CD14-positive monocyte (primary cell): ENCODE data around the gene TMC6. TPM values are rescaled to one million over a fixed set of nuclear protein-coding genes. Genes with fewer than 3 reads are reported as not detected.
A peak's percentile ranks its signal among the peaks of the same experiment; 100 is the strongest.

ENCODE experiments used
- DNase-seq, 3 donors: peaks; one replicate each; pipeline ENCODE4 v3.0.0-alpha.2; 2011 to 2022
- H2AFZ ChIP-seq: 2 replicates; pipeline ENCODE4 v1.6.0; 2012; ENCODE audit warnings: mild to moderate bottlenecking, low read depth, low read length, inconsistent platforms; ENCODE audit not compliant: insufficient read depth, poor library complexity, severe bottlenecking
- H3K27ac ChIP-seq, 2 donors: 1 replicate in 1 of 2; 2 replicates in 1 of 2; pipeline ENCODE4 v1.5.1; 2012 to 2013; ENCODE audit warnings: low read length in 2 of 2, control low read depth in 1 of 2, inconsistent platforms in 1 of 2, low read depth in 1 of 2, mild to moderate bottlenecking in 1 of 2
- H3K27me3 ChIP-seq, 2 donors: one replicate each; pipeline versions ENCODE4 v1.6.0 to v1.6.1; 2011 to 2013; ENCODE audit warnings: low read length in 2 of 2; ENCODE audit not compliant: control insufficient read depth in 2 of 2, insufficient read depth in 2 of 2
- H3K36me3 ChIP-seq, 2 donors: replicated peaks in 1 of 2; 1 replicate in 1 of 2; 2 replicates in 1 of 2; pipeline versions ENCODE4 v1.5.1 to v1.6.1; 2012 to 2013; ENCODE audit warnings: low read length in 2 of 2, control low read depth in 1 of 2, inconsistent platforms in 1 of 2, mild to moderate bottlenecking in 1 of 2; ENCODE audit not compliant: insufficient read depth in 2 of 2, control insufficient read depth in 1 of 2
- H3K4me1 ChIP-seq, 2 donors: 1 replicate in 1 of 2; 2 replicates in 1 of 2; pipeline versions ENCODE4 v1.5.1 to v1.6.1; 2012 to 2013; ENCODE audit warnings: low read length in 2 of 2, control low read depth in 1 of 2, inconsistent platforms in 1 of 2, mild to moderate bottlenecking in 1 of 2, moderate library complexity in 1 of 2; ENCODE audit not compliant: insufficient read depth in 2 of 2, control insufficient read depth in 1 of 2
- H3K4me2 ChIP-seq: replicated peaks from 2 replicates; pipeline ENCODE3; 2012; ENCODE audit warnings: low read length, moderate library complexity, mild to moderate bottlenecking; ENCODE audit not compliant: poor library complexity, severe bottlenecking; ENCODE audit errors: extremely low read depth
- H3K4me3 ChIP-seq, 3 experiments: fragments of 200-600 bp in 1 of 3; sonication (generic) in 1 of 3; replicated peaks in 1 of 3; 1 replicate in 2 of 3; 2 replicates in 1 of 3; pipeline ENCODE4 v1.5.1; 2011 to 2013; ENCODE audit warnings: low read length in 3 of 3, mild to moderate bottlenecking in 3 of 3, control low read depth in 2 of 3, low read depth in 2 of 3, inconsistent platforms in 1 of 3, moderate library complexity in 1 of 3
- H3K79me2 ChIP-seq: 2 replicates; pipeline ENCODE4 v1.6.0; 2012; ENCODE audit warnings: mild to moderate bottlenecking, control low read depth, inconsistent platforms, low read length, moderate library complexity; ENCODE audit not compliant: insufficient read depth
- H3K9ac ChIP-seq: 2 replicates; pipeline ENCODE4 v1.6.0; 2017; ENCODE audit warnings: low read length, mild to moderate bottlenecking; ENCODE audit not compliant: insufficient read depth, poor library complexity, severe bottlenecking
- H3K9me3 ChIP-seq, 2 donors: replicated peaks in 1 of 2; 1 replicate in 1 of 2; 2 replicates in 1 of 2; pipeline versions ENCODE4 v1.5.1 to v1.6.1; 2012 to 2013; ENCODE audit warnings: low read length in 2 of 2, control low read depth in 1 of 2; ENCODE audit not compliant: control insufficient read depth in 1 of 2, insufficient read depth in 1 of 2
- H4K20me1 ChIP-seq: 2 replicates; pipeline ENCODE4 v1.6.0; 2012; ENCODE audit warnings: mild to moderate bottlenecking, low read length, control low read depth, moderate library complexity; ENCODE audit not compliant: insufficient read depth
- H3K27ac Mint-ChIP-seq, 7 donors: one replicate each; pipeline ENCODE4 v1.8.0; 2020; ENCODE audit warnings: mild to moderate bottlenecking in 7 of 7, mixed read lengths in 7 of 7, moderate library complexity in 6 of 7, inconsistent platforms in 2 of 7
- H3K27me3 Mint-ChIP-seq, 3 donors: one replicate each; pipeline ENCODE4 v1.8.0; 2021 to 2022; ENCODE audit warnings: low read depth in 3 of 3, mild to moderate bottlenecking in 3 of 3, mixed read lengths in 3 of 3, moderate library complexity in 3 of 3, inconsistent platforms in 1 of 3
- H3K36me3 Mint-ChIP-seq, 2 donors: one replicate each; pipeline ENCODE4 v1.8.0; 2020; ENCODE audit warnings: mixed read lengths in 2 of 2, inconsistent platforms in 1 of 2, mild to moderate bottlenecking in 1 of 2
- H3K4me1 Mint-ChIP-seq: one replicate; pipeline ENCODE4 v1.8.0; 2020; ENCODE audit warnings: mild to moderate bottlenecking, mixed read lengths
- H3K4me3 Mint-ChIP-seq, 2 donors: one replicate each; pipeline ENCODE4 v1.8.0; 2020; ENCODE audit warnings: mild to moderate bottlenecking in 2 of 2, mixed read lengths in 2 of 2, moderate library complexity in 1 of 2
- H3K9me3 Mint-ChIP-seq, 7 donors: one replicate each; pipeline ENCODE4 v1.8.0; 2020 to 2022; ENCODE audit warnings: mixed read lengths in 7 of 7, mild to moderate bottlenecking in 6 of 7, moderate library complexity in 6 of 7, inconsistent platforms in 2 of 7
- WGBS: methylation state at CpG from one replicate; pipeline ENCODE4 v1.1.5; 2013; ENCODE audit warnings: missing lambda C conversion rate; ENCODE audit not compliant: insufficient coverage; 5-methylcytosine and 5-hydroxymethylcytosine counted together
- intact Hi-C, 2 donors: fragments of 100-400 bp; cut with micrococcal nuclease; formaldehyde crosslinking; loops; one replicate each; pipeline versions ENCODE4 v1.15.0 to v1.15.1; 2023
- polyA plus RNA-seq, 3 donors: library from polyadenylated mRNA; depleted of rRNA in 1 of 3; unstranded in 2 of 3; stranded (reverse) in 1 of 3; fragments of 300-500 nt in 2 of 3; fragments of >200 nt in 1 of 3; fragmentation: Illumina TruSeq in 2 of 3; gene quantifications; 1 replicate in 2 of 3; 2 replicates in 1 of 3; pipeline ENCODE4 v1.2.3, GENCODE V29; 2012 to 2021
- TF ChIP-seq, protein P1 (sequence below): fragments of 200-600 bp; IDR thresholded peaks from one replicate; pipeline ENCODE4 v1.8.0; 2022; ENCODE audit warnings: antibody characterized with exemption, mild to moderate bottlenecking

Gene TMC6
- polyA plus RNA-seq, 3 donors = 60.1 to 107 (median 79.2) TPM

- Mint-ChIP-seq H3K9me3 (peaks cover 0 to 3% (median 0%) of the 10 kb centered on the region in 7 donors), H3K4me1 (peaks cover 82% of the 10 kb centered on the region), H3K4me3 (no peak overlapping the region), H3K27ac (peak overlapping the region in 6 of 7 donors; percentile 68 to 96 (median 86)), H3K27me3 (no peaks in the 10 kb centered on the region), H3K36me3 (peaks cover 37 to 49% of the 10 kb centered on the region in 2 donors)
- Histone ChIP-seq H3K9me3 (no peaks in the 10 kb centered on the region), H3K27ac (peak overlapping the region; percentile 82 to 86), H3K4me1 (peaks cover 71 to 79% of the 10 kb centered on the region in 2 donors), H3K4me2 (no peak overlapping the region), H3K9ac (no peak overlapping the region), H3K79me2 (peaks cover 28% of the 10 kb centered on the region), H2AFZ (no peak overlapping the region), H4K20me1 (peaks cover 11% of the 10 kb centered on the region), H3K36me3 (peaks cover 11 to 13% of the 10 kb centered on the region in 2 donors), H3K27me3 (no peaks in the 10 kb centered on the region), H3K4me3 (peak overlapping the region in 1 of 3 experiments; percentile 85)
- 98% methylated on average over 13 of the region's 14 CpGs for WGBS
- DNase-seq = no peak
- TF ChIP-seq, protein P1, sequence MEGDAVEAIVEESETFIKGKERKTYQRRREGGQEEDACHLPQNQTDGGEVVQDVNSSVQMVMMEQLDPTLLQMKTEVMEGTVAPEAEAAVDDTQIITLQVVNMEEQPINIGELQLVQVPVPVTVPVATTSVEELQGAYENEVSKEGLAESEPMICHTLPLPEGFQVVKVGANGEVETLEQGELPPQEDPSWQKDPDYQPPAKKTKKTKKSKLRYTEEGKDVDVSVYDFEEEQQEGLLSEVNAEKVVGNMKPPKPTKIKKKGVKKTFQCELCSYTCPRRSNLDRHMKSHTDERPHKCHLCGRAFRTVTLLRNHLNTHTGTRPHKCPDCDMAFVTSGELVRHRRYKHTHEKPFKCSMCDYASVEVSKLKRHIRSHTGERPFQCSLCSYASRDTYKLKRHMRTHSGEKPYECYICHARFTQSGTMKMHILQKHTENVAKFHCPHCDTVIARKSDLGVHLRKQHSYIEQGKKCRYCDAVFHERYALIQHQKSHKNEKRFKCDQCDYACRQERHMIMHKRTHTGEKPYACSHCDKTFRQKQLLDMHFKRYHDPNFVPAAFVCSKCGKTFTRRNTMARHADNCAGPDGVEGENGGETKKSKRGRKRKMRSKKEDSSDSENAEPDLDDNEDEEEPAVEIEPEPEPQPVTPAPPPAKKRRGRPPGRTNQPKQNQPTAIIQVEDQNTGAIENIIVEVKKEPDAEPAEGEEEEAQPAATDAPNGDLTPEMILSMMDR = no peak
- intact Hi-C loops = loop anchor here in 1 of 2 donors (5.0 kb wide), 1 partner anchor 63 kb away; no protein-coding TSS in a partner anchor
Observed at GRCh38 chr17:78175643-78175981, 47.1 kb upstream of the TMC6 start.

GRCh38 chr17:78174870-78175642, 46.5 kb upstream of the TMC6 start:
- Histone ChIP-seq H3K4me3 (peak overlapping the region in 1 of 3 experiments; percentile 85), H3K4me2 (peak overlapping the region; percentile 76), H3K9me3 (no peaks in the 10 kb centered on the region), H3K27ac (peak overlapping the region; percentile 82 to 86), H3K79me2 (peaks cover 33% of the 10 kb centered on the region), H3K36me3 (peaks cover 11 to 16% of the 10 kb centered on the region in 2 donors), H4K20me1 (peaks cover 16% of the 10 kb centered on the region), H2AFZ (no peak overlapping the region), H3K27me3 (no peaks in the 10 kb centered on the region), H3K4me1 (peaks cover 76 to 83% of the 10 kb centered on the region in 2 donors), H3K9ac (peak overlapping the region; percentile 43)
- peak overlapping the region; percentile 86 to 98 (median 96) for H3K27ac Mint-ChIP-seq
- peaks cover 0 to 3% (median 0%) of the 10 kb centered on the region in 7 donors for H3K9me3 Mint-ChIP-seq
- DNase-seq = no peak
- H3K27me3 Mint-ChIP-seq = no peaks in the 10 kb centered on the region
- peak overlapping the region; percentile 52 to 85 for H3K4me3 Mint-ChIP-seq
- WGBS = 88% methylated on average over 25 of the region's 28 CpGs
- peaks cover 83% of the 10 kb centered on the region for H3K4me1 Mint-ChIP-seq
- TF ChIP-seq, protein P1 = peak; percentile 35
- intact Hi-C loops = loop anchor here (5.0 kb wide), 3 partner anchors 38 to 63 kb away; partner anchors contain the start of gene TMC6 (in 1 of the 2)
- peaks cover 40 to 50% of the 10 kb centered on the region in 2 donors for H3K36me3 Mint-ChIP-seq
